ENCODE results near the gene PDE6H.

DNA sequence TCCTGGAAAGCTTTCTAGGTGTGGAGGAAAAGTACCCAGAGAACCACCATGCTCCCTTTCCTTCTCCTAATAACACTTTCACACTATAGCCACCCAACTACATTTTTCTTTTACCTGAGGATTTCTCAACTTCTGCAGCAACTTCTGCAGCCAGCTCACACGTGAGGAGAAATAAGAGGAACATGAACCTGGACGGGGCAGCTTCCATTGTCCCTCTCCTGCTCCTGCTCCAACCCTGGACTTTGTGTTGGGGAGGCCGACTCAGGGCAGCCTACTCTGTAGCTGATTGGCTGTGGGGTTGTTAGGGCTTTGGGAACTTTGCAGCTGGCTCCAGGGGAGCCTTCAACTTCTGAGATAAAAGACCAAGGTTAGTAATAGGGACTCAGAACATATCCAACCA is 34.5 kb upstream of the PDE6H start, which contains the start of gene ERP27:
- TF ChIP-seq CTCF (conservative IDR thresholded peaks at IDR 0.05; ENCODE audit: low read depth, low read length) (no peak), EZH2phosphoT487 (IDR thresholded peaks at IDR 0.05; ENCODE audit: borderline replicate concordance, low read length) (no peak)

All from PC-3 (cell line).